HG02840 (cell line): ENCODE results near the gene STYXL1.

Experiments
- ATAC-seq: cut with Tn5 transposase; IDR thresholded peaks from one replicate; pipeline ENCODE4 v1.9.1; 2021; ENCODE audit warnings: mild to moderate bottlenecking, moderate library complexity, moderate number of reproducible peaks; ENCODE audit not compliant: unreplicated experiment, low FRiP score

Gene STYXL1

GRCh38 chr7:75995052-75995471 is 52.7 kb downstream of the STYXL1 start:
- no peak for ATAC-seq

- ATAC-seq: peak; percentile 89
These were observed 53.3 kb downstream of the STYXL1 start, which contains the start of gene TMEM120A for GRCh38 chr7:75994388-75995051. TMEM120A (minus strand) TSS chr7:75994595; CDS start chr7:75994570, 25 bp downstream.

- peak; percentile 12 for ATAC-seq
These were observed 54.0 kb downstream of the STYXL1 start for GRCh38 chr7:75993689-75994387.

GRCh38 chr7:75992083-75992755 is 55.6 kb downstream of the STYXL1 start:
- ATAC-seq: no peak

- ATAC-seq: no peak
These were observed 56.2 kb downstream of the STYXL1 start for GRCh38 chr7:75991531-75992082.

- no peak for ATAC-seq
These were observed 58.1 kb downstream of the STYXL1 start for GRCh38 chr7:75989500-75990388.

- no peak for ATAC-seq
These were observed 59.0 kb downstream of the STYXL1 start for GRCh38 chr7:75988568-75989499.

- no peak for ATAC-seq
These were observed 59.8 kb downstream of the STYXL1 start for GRCh38 chr7:75987805-75988567.

- ATAC-seq: no peak
These were observed 60.6 kb downstream of the STYXL1 start for GRCh38 chr7:75987026-75987804.

- no peak for ATAC-seq
These were observed 61.5 kb downstream of the STYXL1 start for GRCh38 chr7:75986147-75986781.

- no peak for ATAC-seq
These were observed 62.2 kb downstream of the STYXL1 start for GRCh38 chr7:75985518-75986146.

- no peak for ATAC-seq
These were observed 62.7 kb downstream of the STYXL1 start for GRCh38 chr7:75985009-75985517.

- ATAC-seq: no peak
These were observed 63.4 kb downstream of the STYXL1 start for GRCh38 chr7:75984130-75985008.

GRCh38 chr7:75983471-75984129 is 64.2 kb downstream of the STYXL1 start:
- no peak for ATAC-seq
